Hepatocyte (in vitro differentiated cells): ENCODE results near the gene GRIN3B.
"Not testable (repeated sequence)": the region's sequence is repeated elsewhere in the genome, so short reads cannot be mapped to it uniquely, and the experiment has no call there.

Source experiments
- EZH2phosphoT487 ChIP-seq: fragments of 200-600 bp; sonication (generic); IDR thresholded peaks from one replicate; pipeline ENCODE4 v1.6.1; 2018; ENCODE audit warnings: antibody characterized with exemption, mild to moderate bottlenecking, low read depth, moderate library complexity; ENCODE audit not compliant: unreplicated experiment, severe bottlenecking
- TF ChIP-seq, protein P1 (sequence below): fragments of 200-600 bp; sonication (generic); IDR thresholded peaks from 2 replicates; pipeline ENCODE4 v1.5.1; 2016; ENCODE audit warnings: antibody characterized with exemption, mild to moderate bottlenecking; ENCODE audit not compliant: poor library complexity

DNA sequence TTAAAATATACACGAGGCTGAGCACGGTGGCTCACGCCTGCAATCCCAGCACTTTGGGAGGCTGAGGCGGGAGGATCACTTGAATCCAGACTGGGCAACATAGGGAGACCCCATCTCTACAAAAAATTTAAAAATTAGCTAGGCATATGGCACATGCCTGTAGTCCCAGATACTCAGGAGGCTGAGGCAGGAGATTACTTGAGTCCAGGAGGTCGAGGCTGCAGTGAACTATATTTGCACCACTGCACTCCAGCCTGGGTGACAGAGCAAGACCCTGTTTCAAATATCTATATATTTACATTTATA lies 23.6 kb downstream of the GRIN3B start:
- TF ChIP-seq, protein P1, sequence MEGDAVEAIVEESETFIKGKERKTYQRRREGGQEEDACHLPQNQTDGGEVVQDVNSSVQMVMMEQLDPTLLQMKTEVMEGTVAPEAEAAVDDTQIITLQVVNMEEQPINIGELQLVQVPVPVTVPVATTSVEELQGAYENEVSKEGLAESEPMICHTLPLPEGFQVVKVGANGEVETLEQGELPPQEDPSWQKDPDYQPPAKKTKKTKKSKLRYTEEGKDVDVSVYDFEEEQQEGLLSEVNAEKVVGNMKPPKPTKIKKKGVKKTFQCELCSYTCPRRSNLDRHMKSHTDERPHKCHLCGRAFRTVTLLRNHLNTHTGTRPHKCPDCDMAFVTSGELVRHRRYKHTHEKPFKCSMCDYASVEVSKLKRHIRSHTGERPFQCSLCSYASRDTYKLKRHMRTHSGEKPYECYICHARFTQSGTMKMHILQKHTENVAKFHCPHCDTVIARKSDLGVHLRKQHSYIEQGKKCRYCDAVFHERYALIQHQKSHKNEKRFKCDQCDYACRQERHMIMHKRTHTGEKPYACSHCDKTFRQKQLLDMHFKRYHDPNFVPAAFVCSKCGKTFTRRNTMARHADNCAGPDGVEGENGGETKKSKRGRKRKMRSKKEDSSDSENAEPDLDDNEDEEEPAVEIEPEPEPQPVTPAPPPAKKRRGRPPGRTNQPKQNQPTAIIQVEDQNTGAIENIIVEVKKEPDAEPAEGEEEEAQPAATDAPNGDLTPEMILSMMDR = not testable (repeated sequence)
- TF ChIP-seq EZH2phosphoT487 = not testable (repeated sequence)
